ENCODE measurements around the gene PEMT. TPM values are rescaled to one million over a fixed set of nuclear protein-coding genes. Genes with fewer than 3 reads are reported as not detected.

Gene PEMT
- total and polyA plus RNA-seq, 2 donors (not counting 1 experiment from before 2014, with no cell fraction given) = 10.7 to 20.3 TPM

DNA sequence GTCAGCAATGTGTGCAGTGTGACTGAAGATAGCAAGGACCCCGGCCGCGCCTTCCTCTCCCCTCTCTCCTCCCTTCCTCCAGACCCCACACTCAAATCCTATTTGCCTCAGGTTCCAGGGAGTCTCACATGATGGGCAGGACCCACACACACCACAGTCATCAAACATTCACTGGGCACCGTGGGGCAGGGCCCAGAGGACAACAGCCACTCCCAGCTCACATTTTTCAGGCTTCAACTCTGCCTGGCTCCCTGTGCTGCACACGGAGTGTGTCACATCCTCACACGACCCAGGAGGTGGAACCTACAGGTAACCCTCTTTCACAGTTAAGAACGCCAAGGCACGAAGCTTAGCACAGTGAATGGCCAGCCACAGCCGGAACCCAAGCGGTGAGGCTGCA, 30.5 kb downstream of the PEMT start:
- intact Hi-C loops (cut with micrococcal nuclease) = no loop called here
- Histone ChIP-seq H3K36me3 (replicated peaks in 1 of 2; ENCODE audit: control extremely low read depth in 1 of 2, control insufficient read depth in 1 of 2, extremely low read depth in 1 of 2, insufficient read depth in 2 of 2, low read length in 1 of 2) (no peaks in the 10 kb centered on the region), H4K20me1 (ENCODE audit: control insufficient read depth, insufficient read depth, low read length, poor library complexity, severe bottlenecking) (no peaks in the 10 kb centered on the region), H2AFZ (ENCODE audit: insufficient read depth, low read depth, low read length, poor library complexity, severe bottlenecking) (no peak overlapping the region), H3K9ac (ENCODE audit: low read length) (no peak overlapping the region), H3K4me2 (replicated peaks; ENCODE audit: low read depth, low read length, poor library complexity, severe bottlenecking) (no peak overlapping the region), H3K79me2 (ENCODE audit: control insufficient read depth, insufficient read depth, low read length) (no peaks in the 10 kb centered on the region), H3K27me3 (replicated peaks in 1 of 4; ENCODE audit: control extremely low read depth in 1 of 4, control insufficient read depth in 3 of 4, insufficient read depth in 4 of 4, low read length in 3 of 4) (no peaks in the 10 kb centered on the region), H3K4me3 (ENCODE audit: control extremely low read depth in 1 of 5, extremely low read depth in 1 of 5, insufficient read depth in 1 of 5, low read depth in 2 of 5, low read length in 4 of 5) (no peak overlapping the region), H3K4me1 (ENCODE audit: control insufficient read depth in 2 of 2, insufficient read depth in 2 of 2, low read length in 2 of 2) (no peaks in the 10 kb centered on the region), H3K9me3 (ENCODE audit: control extremely low read depth in 1 of 3, control insufficient read depth in 2 of 3, insufficient read depth in 1 of 3, low read length in 2 of 3) (no peaks in the 10 kb centered on the region), H3K27ac (ENCODE audit: low read length in 2 of 2) (no peak overlapping the region)
- ChIA-PET POLR2A (no interaction called here), CTCF (no interaction called here)
- 97% methylated on average over 10 of the region's 10 CpGs for WGBS (ENCODE audit: insufficient coverage)
- DNase-seq = no peak
- no peak for ATAC-seq (ENCODE audit: low read depth)
- Mint-ChIP-seq H3K27ac (no peak overlapping the region), H3K27me3 (no peaks in the 10 kb centered on the region), H3K4me3 (no peak overlapping the region), H3K4me1 (no peaks in the 10 kb centered on the region), H3K9me3 (ENCODE audit: insufficient read depth) (no peaks in the 10 kb centered on the region)
- TF ChIP-seq, protein P1, sequence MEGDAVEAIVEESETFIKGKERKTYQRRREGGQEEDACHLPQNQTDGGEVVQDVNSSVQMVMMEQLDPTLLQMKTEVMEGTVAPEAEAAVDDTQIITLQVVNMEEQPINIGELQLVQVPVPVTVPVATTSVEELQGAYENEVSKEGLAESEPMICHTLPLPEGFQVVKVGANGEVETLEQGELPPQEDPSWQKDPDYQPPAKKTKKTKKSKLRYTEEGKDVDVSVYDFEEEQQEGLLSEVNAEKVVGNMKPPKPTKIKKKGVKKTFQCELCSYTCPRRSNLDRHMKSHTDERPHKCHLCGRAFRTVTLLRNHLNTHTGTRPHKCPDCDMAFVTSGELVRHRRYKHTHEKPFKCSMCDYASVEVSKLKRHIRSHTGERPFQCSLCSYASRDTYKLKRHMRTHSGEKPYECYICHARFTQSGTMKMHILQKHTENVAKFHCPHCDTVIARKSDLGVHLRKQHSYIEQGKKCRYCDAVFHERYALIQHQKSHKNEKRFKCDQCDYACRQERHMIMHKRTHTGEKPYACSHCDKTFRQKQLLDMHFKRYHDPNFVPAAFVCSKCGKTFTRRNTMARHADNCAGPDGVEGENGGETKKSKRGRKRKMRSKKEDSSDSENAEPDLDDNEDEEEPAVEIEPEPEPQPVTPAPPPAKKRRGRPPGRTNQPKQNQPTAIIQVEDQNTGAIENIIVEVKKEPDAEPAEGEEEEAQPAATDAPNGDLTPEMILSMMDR (IDR thresholded peaks at IDR 0.05) = no peak
- no peak for TF ChIP-seq EZH2 (IDR thresholded peaks at IDR 0.05; ENCODE audit: borderline replicate concordance, insufficient read depth, low read depth, low read length, poor library complexity, severe bottlenecking)

GRCh38 chr17:17560167-17560566, 31.3 kb downstream of the PEMT start:
- no peaks in the 10 kb centered on the region for H3K4me1 Mint-ChIP-seq
- Histone ChIP-seq H3K4me1 (ENCODE audit: control insufficient read depth in 2 of 2, insufficient read depth in 2 of 2, low read length in 2 of 2) (no peaks in the 10 kb centered on the region), H2AFZ (ENCODE audit: insufficient read depth, low read depth, low read length, poor library complexity, severe bottlenecking) (no peak overlapping the region), H3K4me2 (replicated peaks; ENCODE audit: low read depth, low read length, poor library complexity, severe bottlenecking) (no peak overlapping the region), H3K4me3 (ENCODE audit: control extremely low read depth in 1 of 5, extremely low read depth in 1 of 5, insufficient read depth in 1 of 5, low read depth in 2 of 5, low read length in 4 of 5) (no peak overlapping the region), H3K27ac (ENCODE audit: low read length in 2 of 2) (no peak overlapping the region), H3K36me3 (replicated peaks in 1 of 2; ENCODE audit: control extremely low read depth in 1 of 2, control insufficient read depth in 1 of 2, extremely low read depth in 1 of 2, insufficient read depth in 2 of 2, low read length in 1 of 2) (no peaks in the 10 kb centered on the region), H3K27me3 (replicated peaks in 1 of 4; ENCODE audit: control extremely low read depth in 1 of 4, control insufficient read depth in 3 of 4, insufficient read depth in 4 of 4, low read length in 3 of 4) (no peaks in the 10 kb centered on the region), H3K79me2 (ENCODE audit: control insufficient read depth, insufficient read depth, low read length) (no peaks in the 10 kb centered on the region), H3K9ac (ENCODE audit: low read length) (no peak overlapping the region), H4K20me1 (ENCODE audit: control insufficient read depth, insufficient read depth, low read length, poor library complexity, severe bottlenecking) (no peaks in the 10 kb centered on the region), H3K9me3 (ENCODE audit: control extremely low read depth in 1 of 3, control insufficient read depth in 2 of 3, insufficient read depth in 1 of 3, low read length in 2 of 3) (no peaks in the 10 kb centered on the region)
- intact Hi-C loops (cut with micrococcal nuclease) = no loop called here
- WGBS (ENCODE audit: insufficient coverage) = 88% methylated on average over 9 of the region's 10 CpGs
- no peak overlapping the region for H3K27ac Mint-ChIP-seq
- ChIA-PET CTCF (no interaction called here), POLR2A (no interaction called here)
- ATAC-seq (ENCODE audit: low read depth) (no peak), DNase-seq (no peak)
- TF ChIP-seq, protein P1 (IDR thresholded peaks at IDR 0.05) = no peak
- no peak for TF ChIP-seq EZH2 (IDR thresholded peaks at IDR 0.05; ENCODE audit: borderline replicate concordance, insufficient read depth, low read depth, low read length, poor library complexity, severe bottlenecking)
- H3K9me3 Mint-ChIP-seq (ENCODE audit: insufficient read depth) = no peaks in the 10 kb centered on the region
- H3K27me3 Mint-ChIP-seq = no peaks in the 10 kb centered on the region
- H3K4me3 Mint-ChIP-seq = no peak overlapping the region
